Measurements from ENCODE around the gene HYCC1. TPM values are rescaled to one million over a fixed set of nuclear protein-coding genes. Genes with fewer than 3 reads are reported as not detected.
A peak's percentile ranks its signal among the peaks of the same experiment; 100 is the strongest.
"Not testable (repeated sequence)": the region's sequence is repeated elsewhere in the genome, so short reads cannot be mapped to it uniquely, and the experiment has no call there.

HYCC1 gene
- polyA plus RNA-seq, 3 donors = 4.7 to 12.7 (median 12.1) TPM

DNA sequence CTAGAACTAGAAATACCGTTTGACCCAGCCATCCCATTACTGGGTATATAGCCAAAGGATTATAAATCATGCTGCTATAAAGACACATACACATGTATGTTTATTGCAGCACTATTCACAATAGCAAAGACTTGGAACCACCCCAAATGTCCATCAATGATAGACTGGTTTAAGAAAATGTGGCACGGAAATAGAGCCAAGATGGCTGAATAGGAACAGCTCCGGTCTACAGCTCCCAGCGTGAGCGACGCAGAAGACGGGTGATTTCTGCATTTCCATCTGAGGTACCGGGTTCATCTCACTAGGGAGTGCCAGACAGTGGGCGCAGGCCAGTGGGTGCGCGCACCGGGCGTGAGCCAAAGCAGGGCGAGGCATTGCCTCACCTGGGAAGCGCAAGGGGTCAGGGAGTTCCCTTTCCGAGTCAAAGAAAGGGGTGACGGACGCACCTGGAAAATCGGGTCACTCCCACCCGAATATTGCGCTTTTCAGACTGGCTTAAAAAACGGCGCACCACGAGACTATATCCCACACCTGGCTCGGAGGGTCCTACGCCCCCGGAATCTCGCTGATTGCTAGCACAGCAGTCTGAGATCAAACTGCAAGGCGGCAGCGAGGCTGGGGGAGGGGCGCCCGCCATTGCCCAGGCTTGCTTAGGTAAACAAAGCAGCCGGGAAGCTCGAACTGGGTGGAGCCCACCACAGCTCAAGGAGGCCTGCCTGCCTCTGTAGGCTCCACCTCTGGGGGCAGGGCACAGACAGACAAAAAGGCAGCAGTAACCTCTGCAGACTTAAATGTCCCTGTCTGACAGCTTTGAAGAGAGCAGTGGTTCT lies 21.8 kb upstream of the HYCC1 start:
- H3K4me2 ChIP-seq (replicated peaks; ENCODE audit: extremely low read depth, low read length, poor library complexity, severe bottlenecking); H3K79me2 ChIP-seq (ENCODE audit: insufficient read depth, low read length); H3K4me3 ChIP-seq (replicated peaks in 1 of 3; ENCODE audit: low read depth in 2 of 3, low read length in 3 of 3); H3K9ac ChIP-seq (ENCODE audit: insufficient read depth, low read length, poor library complexity, severe bottlenecking); H3K27me3 Mint-ChIP-seq (ENCODE audit: low read depth in 3 of 3); H3K27me3 ChIP-seq (ENCODE audit: control insufficient read depth in 2 of 2, insufficient read depth in 2 of 2, low read length in 2 of 2); H3K4me1 ChIP-seq (ENCODE audit: control insufficient read depth in 1 of 2, insufficient read depth in 2 of 2, low read length in 2 of 2); H4K20me1 ChIP-seq (ENCODE audit: insufficient read depth, low read length); H3K27ac Mint-ChIP-seq; H2AFZ ChIP-seq (ENCODE audit: insufficient read depth, low read depth, low read length, poor library complexity, severe bottlenecking); H3K9me3 ChIP-seq (replicated peaks in 1 of 2; ENCODE audit: control insufficient read depth in 1 of 2, insufficient read depth in 1 of 2, low read length in 2 of 2); H3K36me3 ChIP-seq (replicated peaks in 1 of 2; ENCODE audit: control insufficient read depth in 1 of 2, insufficient read depth in 2 of 2, low read length in 2 of 2); H3K27ac ChIP-seq (ENCODE audit: low read depth in 1 of 2, low read length in 2 of 2); H3K36me3 Mint-ChIP-seq; intact Hi-C loops (cut with micrococcal nuclease); DNase-seq; H3K4me3 Mint-ChIP-seq; H3K4me1 Mint-ChIP-seq: not testable (repeated sequence)
- no CpG with 5 or more reads among the region's 34 CpGs for WGBS (ENCODE audit: insufficient coverage)
- peaks cover 0 to 16% (median 0%) of the 10 kb centered on the region in 7 donors for H3K9me3 Mint-ChIP-seq

DNA sequence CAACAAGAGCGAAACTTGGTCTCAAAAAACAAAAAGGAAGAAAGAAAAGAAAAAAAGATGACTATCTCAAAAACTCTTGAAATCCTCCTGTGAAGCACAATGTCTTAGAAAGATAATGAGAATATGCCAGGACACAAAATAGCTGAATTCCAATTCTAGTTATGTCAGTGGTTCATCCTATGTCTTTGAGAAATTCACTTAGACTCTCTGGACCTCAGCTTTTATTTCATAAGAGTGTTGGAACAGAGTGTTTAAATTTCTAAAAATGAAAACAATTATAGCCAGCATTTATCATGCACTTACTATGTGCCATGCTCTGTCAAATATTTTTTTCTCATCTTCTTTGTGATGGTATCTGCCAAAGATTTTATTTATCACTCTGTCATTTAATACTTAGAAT lies 13.3 kb upstream of the HYCC1 start:
- Mint-ChIP-seq H3K4me1 (peaks cover 6% of the 10 kb centered on the region), H3K9me3 (peaks cover 0 to 6% (median 0%) of the 10 kb centered on the region in 7 donors), H3K27me3 (ENCODE audit: low read depth in 3 of 3) (peaks cover 11 to 28% (median 11%) of the 10 kb centered on the region in 3 donors), H3K36me3 (peaks cover 0 to 2% of the 10 kb centered on the region in 2 donors), H3K27ac (no peak overlapping the region), H3K4me3 (peak overlapping the region in 1 of 2 donors; percentile 39)
- no peak overlapping the region for H3K27ac ChIP-seq (ENCODE audit: low read depth in 1 of 2, low read length in 2 of 2)
- no peak for DNase-seq
- no peaks in the 10 kb centered on the region for H4K20me1 ChIP-seq (ENCODE audit: insufficient read depth, low read length)
- no peak overlapping the region for H3K9ac ChIP-seq (ENCODE audit: insufficient read depth, low read length, poor library complexity, severe bottlenecking)
- no peak overlapping the region for H3K4me2 ChIP-seq (replicated peaks; ENCODE audit: extremely low read depth, low read length, poor library complexity, severe bottlenecking)
- H3K9me3 ChIP-seq (replicated peaks in 1 of 2; ENCODE audit: control insufficient read depth in 1 of 2, insufficient read depth in 1 of 2, low read length in 2 of 2) = no peaks in the 10 kb centered on the region
- peaks cover 0 to 4% of the 10 kb centered on the region in 2 donors for H3K4me1 ChIP-seq (ENCODE audit: control insufficient read depth in 1 of 2, insufficient read depth in 2 of 2, low read length in 2 of 2)
- H2AFZ ChIP-seq (ENCODE audit: insufficient read depth, low read depth, low read length, poor library complexity, severe bottlenecking) = no peak overlapping the region
- intact Hi-C loops (cut with micrococcal nuclease) = no loop called here
- no CpG with 5 or more reads among the region's 1 CpG for WGBS (ENCODE audit: insufficient coverage)
- H3K4me3 ChIP-seq (replicated peaks in 1 of 3; ENCODE audit: low read depth in 2 of 3, low read length in 3 of 3) = no peak overlapping the region
- no peaks in the 10 kb centered on the region for H3K36me3 ChIP-seq (replicated peaks in 1 of 2; ENCODE audit: control insufficient read depth in 1 of 2, insufficient read depth in 2 of 2, low read length in 2 of 2)
- H3K27me3 ChIP-seq (ENCODE audit: control insufficient read depth in 2 of 2, insufficient read depth in 2 of 2, low read length in 2 of 2) = peaks cover 2% of the 10 kb centered on the region in 2 donors
- no peaks in the 10 kb centered on the region for H3K79me2 ChIP-seq (ENCODE audit: insufficient read depth, low read length)
- TF ChIP-seq, protein P1, sequence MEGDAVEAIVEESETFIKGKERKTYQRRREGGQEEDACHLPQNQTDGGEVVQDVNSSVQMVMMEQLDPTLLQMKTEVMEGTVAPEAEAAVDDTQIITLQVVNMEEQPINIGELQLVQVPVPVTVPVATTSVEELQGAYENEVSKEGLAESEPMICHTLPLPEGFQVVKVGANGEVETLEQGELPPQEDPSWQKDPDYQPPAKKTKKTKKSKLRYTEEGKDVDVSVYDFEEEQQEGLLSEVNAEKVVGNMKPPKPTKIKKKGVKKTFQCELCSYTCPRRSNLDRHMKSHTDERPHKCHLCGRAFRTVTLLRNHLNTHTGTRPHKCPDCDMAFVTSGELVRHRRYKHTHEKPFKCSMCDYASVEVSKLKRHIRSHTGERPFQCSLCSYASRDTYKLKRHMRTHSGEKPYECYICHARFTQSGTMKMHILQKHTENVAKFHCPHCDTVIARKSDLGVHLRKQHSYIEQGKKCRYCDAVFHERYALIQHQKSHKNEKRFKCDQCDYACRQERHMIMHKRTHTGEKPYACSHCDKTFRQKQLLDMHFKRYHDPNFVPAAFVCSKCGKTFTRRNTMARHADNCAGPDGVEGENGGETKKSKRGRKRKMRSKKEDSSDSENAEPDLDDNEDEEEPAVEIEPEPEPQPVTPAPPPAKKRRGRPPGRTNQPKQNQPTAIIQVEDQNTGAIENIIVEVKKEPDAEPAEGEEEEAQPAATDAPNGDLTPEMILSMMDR (IDR thresholded peaks at IDR 0.05) = no peak

All from CD14-positive monocyte (primary cell).